WI38 (cell line): ENCODE data around the gene PRSS56.
A peak's percentile ranks its signal among the peaks of the same experiment; 100 is the strongest.

Experiments used
- H3K4me3 ChIP-seq: 2 replicates; pipeline ENCODE4 v1.5.1; 2011; ENCODE audit warnings: low read depth, mild to moderate bottlenecking, control low read depth, low read length
- CTCF ChIP-seq: IDR thresholded peaks from 2 replicates; pipeline ENCODE4 v1.5.1; 2012; ENCODE audit warnings: low read depth, mild to moderate bottlenecking, control low read depth, low read length

PRSS56 gene

GRCh38 chr2:232547991-232548390 lies 27.8 kb downstream of the PRSS56 start:
- no peak for TF ChIP-seq CTCF
- no peak overlapping the region for H3K4me3 ChIP-seq

GRCh38 chr2:232549655-232550353 lies 29.6 kb downstream of the PRSS56 start:
- no peak for TF ChIP-seq CTCF
- H3K4me3 ChIP-seq: peak overlapping the region; percentile 87

GRCh38 chr2:232550354-232551249 lies 30.4 kb downstream of the PRSS56 start, which contains the start of the genes EIF4E2 and TIGD1:
Gene EIF4E2, plus strand, starts transcription at chr2:232550689. Its CDS starts 36 bp downstream, at chr2:232550725.
Gene TIGD1, minus strand, starts transcription at chr2:232550557. Its CDS starts 675 bp downstream, at chr2:232549882.
- H3K4me3 ChIP-seq: peak within 1 kb of the TSS; percentile 87
- TF ChIP-seq CTCF: peak; percentile 17; the same call in 1 of the 2 replicates

- peak overlapping the region; percentile 87 for H3K4me3 ChIP-seq
- no peak for TF ChIP-seq CTCF
Observed at GRCh38 chr2:232551250-232551638, 31.1 kb downstream of the PRSS56 start.

GRCh38 chr2:232551776-232552175 lies 31.6 kb downstream of the PRSS56 start:
- TF ChIP-seq CTCF: no peak
- peak overlapping the region; percentile 87 for H3K4me3 ChIP-seq

- no peak for TF ChIP-seq CTCF
- H3K4me3 ChIP-seq: no peak overlapping the region
Observed at GRCh38 chr2:232556426-232556825, 36.2 kb downstream of the PRSS56 start.
